H1 (cell line): ENCODE data around the gene SCNN1B. TPM values are rescaled to one million over a fixed set of nuclear protein-coding genes. Genes with fewer than 3 reads are reported as not detected.

Experiments used
- CTCF ChIP-seq, 3 experiments: IDR thresholded peaks; 1 replicate in 2 of 3; 2 replicates in 1 of 3; pipeline versions ENCODE4 v1.5.1 to v1.6.1; 2011; ENCODE audit warnings: low read length in 3 of 3, mild to moderate bottlenecking in 3 of 3, inconsistent platforms in 2 of 3, low read depth in 1 of 3, moderate library complexity in 1 of 3; ENCODE audit not compliant: insufficient read depth in 1 of 3; ENCODE audit errors: control extremely low read depth in 1 of 3
- polyA plus RNA-seq, 7 experiments: library from polyadenylated mRNA; depleted of rRNA in 3 of 7; stranded (reverse) in 5 of 7; unstranded in 2 of 7; fragments of >200 nt in 5 of 7; fragments of 200-250 nt in 2 of 7; gene quantifications; 1 replicate in 5 of 7; 2 replicates in 1 of 7; 4 replicates in 1 of 7; pipeline versions ENCODE4 v1.2.1 to v1.2.3, GENCODE V29; 2011 to 2013; ENCODE audit warnings: missing spikeins in 2 of 7, mixed read lengths in 2 of 7
- total RNA-seq: library from RNA; stranded (reverse); fragmentation: NEBNext Ultra II Directional; extraction: Animal tissue kit (Norgen Biotek cat#: 25700); gene quantifications from 2 replicates; pipeline ENCODE4 v1.2.1, GENCODE V29; 2021

SCNN1B gene
- total and polyA plus RNA-seq, 2 of the 8 experiments (the other 6 are each of a cell fraction or from before 2014, with no cell fraction given), result 0.20 to 0.95 TPM

GRCh38 chr16:23279721-23280153 is 22.4 kb upstream of the SCNN1B start (continued):
- 0 out of 4 replicates have a peak, but pooled peaks of 1 of the 3 experiments have one; percentile 6 for TF ChIP-seq CTCF (IDR thresholded peaks at IDR 0.05; ENCODE audit: control extremely low read depth in 1 of 3, insufficient read depth in 1 of 3, low read depth in 1 of 3, low read length in 3 of 3)
